Skeletal muscle cell (primary cell): Measurements from ENCODE around the gene BCL7C.

Experiments used
- DNase-seq: peaks from one replicate; pipeline ENCODE4 v3.0.0-alpha.2; 2010; ENCODE audit warnings: low read depth
- H3K4me3 ChIP-seq: 2 replicates; pipeline ENCODE4 v1.5.1; 2011; ENCODE audit warnings: low read depth, mild to moderate bottlenecking, control low read depth, low read length, moderate library complexity

BCL7C gene

GRCh38 chr16:30838876-30839471, 54.9 kb downstream of the BCL7C start:
- no peak overlapping the region for H3K4me3 ChIP-seq
- no peak for DNase-seq

- DNase-seq: no peak
These were observed 56.0 kb downstream of the BCL7C start for GRCh38 chr16:30837904-30838303.

More at GRCh38 chr16:30837904-30838303, 56.0 kb downstream of the BCL7C start:
- no peak overlapping the region for H3K4me3 ChIP-seq
